ENCODE data around the gene YPEL4. TPM values are rescaled to one million over a fixed set of nuclear protein-coding genes. Genes with fewer than 3 reads are reported as not detected.
"Not testable (repeated sequence)": the region's sequence is repeated elsewhere in the genome, so short reads cannot be mapped to it uniquely, and the experiment has no call there.

YPEL4 gene
- total RNA-seq, 1 experiment from 2014 or later: not detected

DNA sequence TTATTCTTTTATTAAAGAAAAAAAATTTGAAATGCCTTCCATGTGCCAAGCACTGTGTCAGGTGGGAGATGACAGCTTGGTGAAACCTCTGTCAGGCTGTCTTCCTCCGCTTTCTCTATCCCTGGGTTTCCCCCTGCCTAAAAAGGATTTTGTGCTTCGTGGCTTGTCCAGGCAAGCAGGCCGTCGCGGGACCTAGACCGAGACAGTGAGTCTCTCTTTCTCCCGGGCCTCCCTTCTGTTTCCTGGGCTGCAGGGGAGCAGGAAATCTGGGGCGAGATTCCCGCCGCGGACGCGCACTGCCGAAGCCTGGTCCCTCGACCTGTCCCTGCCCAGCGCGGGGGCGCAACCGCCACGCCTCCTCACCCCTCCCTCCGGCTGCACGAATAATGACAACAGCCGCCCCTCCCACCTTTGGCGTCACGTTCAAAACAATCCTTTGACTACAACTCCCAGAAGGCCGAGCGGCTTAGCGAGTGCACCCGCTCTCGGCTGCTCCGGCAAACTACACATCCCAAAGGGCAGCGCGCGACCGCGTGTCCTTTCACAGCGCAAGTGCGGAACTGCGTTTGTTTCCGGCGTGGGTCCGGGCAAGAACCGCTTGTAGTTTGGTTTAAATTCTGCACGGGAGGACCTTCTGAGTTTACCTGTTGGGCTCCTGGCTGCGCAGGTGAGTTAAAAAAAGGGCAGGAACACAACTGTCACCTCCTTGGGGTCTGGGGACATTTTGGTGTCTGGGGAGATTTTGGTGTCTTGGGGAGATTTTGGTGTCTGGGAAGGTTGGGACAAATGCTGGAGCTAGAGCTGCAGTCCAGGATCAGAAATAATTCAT lies 7.7 kb upstream of the YPEL4 start, which contains the start of gene CLP1:
TSS of gene CLP1 (plus strand) at position 569 of the 829 bp plus-strand sequence. CDS start 1,715 bp downstream, outside the sequence.
- H3K9me3 ChIP-seq: no peaks in the 10 kb centered on the region
- no peaks in the 10 kb centered on the region for H3K27me3 ChIP-seq
- peak; percentile 99 for DNase-seq
- H3K36me3 ChIP-seq: peaks cover 27% of the 10 kb centered on the region
- peak within 1 kb of the TSS; percentile 82 for H3K4me3 ChIP-seq

- Histone ChIP-seq H3K27me3 (no peaks in the 10 kb centered on the region), H3K9me3 (no peaks in the 10 kb centered on the region), H3K4me3 (peak overlapping the region; percentile 82), H3K36me3 (peaks cover 23% of the 10 kb centered on the region)
- DNase-seq: no peak
Observed at GRCh38 chr11:57656885-57657193, 7.1 kb upstream of the YPEL4 start.

DNA sequence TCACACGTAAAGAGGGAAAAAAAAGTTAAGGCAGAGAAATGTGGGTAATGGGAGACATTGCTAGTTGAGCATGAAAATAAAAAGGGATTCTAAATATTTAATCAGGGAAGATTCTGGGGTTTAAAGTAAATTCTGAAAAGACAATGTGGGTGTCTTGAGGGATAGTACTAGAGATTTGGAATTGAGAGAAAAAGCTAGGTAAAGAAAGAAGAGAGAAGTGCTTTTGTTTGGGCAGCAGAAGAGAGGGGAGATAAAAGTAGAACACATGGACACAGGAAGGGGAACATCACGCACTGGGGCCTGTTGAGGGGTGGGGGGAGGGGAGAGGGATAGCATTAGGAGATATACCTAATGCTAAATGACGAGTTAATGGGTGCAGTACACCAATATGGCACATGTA lies 3.5 kb upstream of the YPEL4 start:
- no peak overlapping the region for H3K4me3 ChIP-seq

DNA sequence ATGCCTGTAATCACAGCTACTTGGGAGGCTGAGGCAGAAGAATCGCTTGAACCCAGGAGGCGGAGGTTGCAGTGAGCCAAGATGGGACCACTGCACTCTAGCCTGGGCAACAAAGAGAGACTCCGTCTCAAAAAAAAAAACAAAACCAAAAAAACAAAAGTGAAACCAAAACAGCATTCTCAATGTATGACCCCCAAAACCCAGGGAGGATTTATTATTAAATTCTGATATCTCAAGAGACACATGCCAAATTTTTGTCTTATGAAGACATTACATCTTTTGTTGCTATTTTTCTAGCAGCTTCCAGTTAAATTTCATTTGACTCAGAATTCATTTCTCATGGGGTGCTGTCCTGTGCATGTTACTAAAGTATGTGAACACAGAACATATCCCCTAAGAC lies 3.0 kb upstream of the YPEL4 start:
- no peak for DNase-seq
- Histone ChIP-seq H3K9me3 (no peaks in the 10 kb centered on the region), H3K27me3 (peaks cover 17% of the 10 kb centered on the region), H3K4me3 (no peak overlapping the region), H3K36me3 (no peaks in the 10 kb centered on the region)

More for the DNA sequence above, 3.5 kb upstream of the YPEL4 start:
- H3K9me3 ChIP-seq: no peaks in the 10 kb centered on the region
- peaks cover 12% of the 10 kb centered on the region for H3K27me3 ChIP-seq
- DNase-seq: no peak
- no peaks in the 10 kb centered on the region for H3K36me3 ChIP-seq

DNA sequence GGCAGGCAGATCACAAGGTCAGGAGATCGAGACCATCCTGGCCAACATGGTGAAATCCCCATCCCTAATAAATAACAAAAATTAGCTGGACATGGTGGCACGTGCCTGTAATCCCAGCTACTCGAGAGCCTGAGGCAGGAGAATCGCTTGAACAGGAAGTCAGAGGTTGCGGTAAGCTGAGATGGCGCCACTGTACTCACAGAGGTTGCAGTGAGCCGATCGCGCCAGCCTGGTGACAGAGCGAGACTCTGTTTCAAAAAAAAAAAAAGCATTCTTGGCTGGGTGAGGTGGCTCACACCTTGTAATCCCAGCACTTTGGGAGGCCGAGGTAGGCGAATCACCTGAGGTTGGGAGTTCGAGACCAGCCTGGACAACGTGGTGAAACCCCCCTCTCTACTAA lies 2.5 kb upstream of the YPEL4 start:
- peaks cover 21% of the 10 kb centered on the region for H3K27me3 ChIP-seq
- H3K36me3 ChIP-seq, H3K4me3 ChIP-seq, DNase-seq, H3K9me3 ChIP-seq: not testable (repeated sequence)

GRCh38 chr11:57651408-57651807 lies 1.7 kb upstream of the YPEL4 start:
- no peaks in the 10 kb centered on the region for H3K36me3 ChIP-seq
- no peak for DNase-seq
- no peaks in the 10 kb centered on the region for H3K9me3 ChIP-seq
- no peak overlapping the region for H3K4me3 ChIP-seq
- H3K27me3 ChIP-seq: peaks cover 27% of the 10 kb centered on the region

DNA sequence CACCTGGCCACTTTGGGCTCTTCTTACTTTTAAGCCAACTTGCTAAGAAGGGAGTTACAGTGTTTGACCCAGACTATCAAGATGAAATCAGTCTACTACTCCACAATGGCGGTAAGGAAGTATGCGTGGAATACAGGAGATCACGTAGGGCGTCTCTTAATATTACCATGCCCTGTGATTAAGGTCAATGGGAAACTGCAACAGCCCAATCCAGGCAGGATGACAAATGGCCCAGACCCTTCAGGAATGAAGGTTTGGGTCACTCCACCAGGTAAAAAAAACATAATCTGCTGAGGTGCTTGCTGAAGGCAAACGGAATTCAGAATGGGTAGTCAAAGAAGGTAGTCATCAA lies 1.0 kb upstream of the YPEL4 start:
- Histone ChIP-seq H3K36me3 (no peaks in the 10 kb centered on the region), H3K4me3 (no peak overlapping the region)

GRCh38 chr11:57648801-57649735 lies 644 bp downstream of the YPEL4 start:
- DNase-seq: no peak

More for the DNA sequence above, 1.0 kb upstream of the YPEL4 start:
- peaks cover 27% of the 10 kb centered on the region for H3K27me3 ChIP-seq
- DNase-seq: no peak
- H3K9me3 ChIP-seq: no peaks in the 10 kb centered on the region

DNA sequence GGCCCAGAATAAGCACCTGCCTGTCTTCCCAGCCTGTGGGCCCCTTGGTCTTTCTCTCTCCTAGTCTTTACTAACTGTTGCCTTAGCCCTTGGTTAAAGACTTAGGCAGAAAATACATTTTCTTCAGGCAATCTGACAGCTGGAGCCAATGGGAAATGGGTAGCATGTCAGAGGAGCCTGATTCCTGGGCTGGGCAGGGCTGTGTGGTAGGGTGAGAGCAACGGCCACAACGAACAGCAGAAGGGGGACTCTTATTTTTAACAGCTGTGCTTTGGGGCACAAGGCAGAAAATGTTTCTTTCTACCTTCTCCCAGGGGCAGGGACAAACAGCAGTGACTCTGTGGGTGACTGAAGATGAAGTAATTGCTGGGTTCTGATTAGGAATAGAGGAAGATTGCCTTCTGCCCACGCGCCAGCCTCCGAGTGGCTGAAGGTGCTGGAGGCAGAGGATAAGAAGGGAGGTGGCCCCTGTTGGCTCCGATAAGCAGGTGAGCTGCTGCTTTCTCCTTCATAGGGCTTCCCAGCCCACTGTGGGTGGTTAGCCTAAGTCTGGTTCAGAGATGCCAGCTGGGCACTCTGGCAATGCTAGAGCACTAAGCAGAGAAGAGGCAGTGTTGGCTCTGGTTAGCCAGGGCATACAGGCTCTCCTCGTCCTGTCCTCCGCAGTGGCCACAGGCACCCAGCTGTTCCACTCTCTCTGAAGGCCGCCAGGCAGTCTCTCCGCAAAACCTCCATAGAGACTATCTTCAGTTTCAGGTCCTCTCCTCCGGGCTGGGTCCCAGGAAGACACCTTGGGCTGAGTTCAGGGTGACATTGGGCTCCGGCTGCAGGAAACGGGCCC lies 1.5 kb downstream of the YPEL4 start:
- no peaks in the 10 kb centered on the region for H3K36me3 ChIP-seq
- H3K4me3 ChIP-seq: no peak overlapping the region
- H3K27me3 ChIP-seq: peaks cover 27% of the 10 kb centered on the region
- no peak for DNase-seq
- H3K9me3 ChIP-seq: no peaks in the 10 kb centered on the region

More at GRCh38 chr11:57648801-57649735, 644 bp downstream of the YPEL4 start:
- H3K4me3 ChIP-seq: no peak overlapping the region
- no peaks in the 10 kb centered on the region for H3K36me3 ChIP-seq
- no peaks in the 10 kb centered on the region for H3K9me3 ChIP-seq
- H3K27me3 ChIP-seq: peaks cover 27% of the 10 kb centered on the region

DNA sequence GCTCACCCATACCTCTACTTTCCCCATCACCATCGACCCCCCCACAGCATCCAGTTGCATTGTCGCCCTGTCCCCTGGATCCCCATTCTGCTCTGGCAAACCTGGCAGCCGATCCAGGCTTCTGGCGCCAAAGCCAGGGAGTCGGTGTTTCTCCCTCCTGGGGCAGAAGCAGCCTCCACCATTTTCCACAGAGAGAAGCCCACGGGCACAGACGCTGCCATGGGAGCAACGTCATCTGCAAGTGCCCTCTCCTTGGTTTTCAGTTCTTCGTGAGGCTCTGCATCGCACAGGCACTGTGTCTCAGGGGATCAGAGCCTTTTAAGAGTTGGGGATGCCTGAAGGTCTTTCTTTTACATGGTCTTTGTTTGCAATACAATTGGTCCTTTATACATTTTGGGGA lies 2.3 kb downstream of the YPEL4 start:
- Histone ChIP-seq H3K4me3 (no peak overlapping the region), H3K9me3 (no peaks in the 10 kb centered on the region), H3K27me3 (peaks cover 27% of the 10 kb centered on the region), H3K36me3 (no peaks in the 10 kb centered on the region)
- no peak for DNase-seq

DNA sequence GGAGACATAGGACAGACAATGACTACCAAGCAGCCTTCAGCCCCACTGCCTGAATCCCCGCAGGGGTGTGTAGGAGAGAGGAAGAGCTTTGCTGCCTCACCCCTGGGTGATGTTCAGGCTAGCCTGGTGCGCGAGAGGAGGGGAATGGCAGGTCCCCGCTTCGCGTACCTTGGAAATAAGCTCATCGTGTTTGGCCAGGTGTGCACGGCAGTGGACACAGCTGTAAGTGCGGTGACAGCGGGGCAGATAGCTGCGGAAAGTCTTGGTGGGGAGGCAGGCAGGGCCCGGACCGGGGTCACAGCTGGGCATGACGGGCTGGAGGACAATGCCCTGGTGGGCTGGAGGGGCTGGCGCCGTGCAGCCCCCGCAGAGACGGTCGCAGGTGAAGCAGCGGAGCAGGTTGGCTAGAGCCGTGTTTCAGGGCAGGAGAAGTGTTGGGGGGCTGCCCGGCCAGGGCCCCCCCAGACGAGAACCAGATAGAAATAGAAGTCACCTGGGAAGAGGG lies 2.9 kb downstream of the YPEL4 start:
- Histone ChIP-seq H3K4me3 (no peak overlapping the region), H3K9me3 (no peaks in the 10 kb centered on the region), H3K27me3 (peaks cover 27% of the 10 kb centered on the region), H3K36me3 (no peaks in the 10 kb centered on the region)
- DNase-seq: no peak

- no peaks in the 10 kb centered on the region for H3K9me3 ChIP-seq
- DNase-seq: no peak
- H3K4me3 ChIP-seq: no peak overlapping the region
- no peaks in the 10 kb centered on the region for H3K36me3 ChIP-seq
- peaks cover 27% of the 10 kb centered on the region for H3K27me3 ChIP-seq
Observed at GRCh38 chr11:57646194-57646798, 3.4 kb downstream of the YPEL4 start.

DNA sequence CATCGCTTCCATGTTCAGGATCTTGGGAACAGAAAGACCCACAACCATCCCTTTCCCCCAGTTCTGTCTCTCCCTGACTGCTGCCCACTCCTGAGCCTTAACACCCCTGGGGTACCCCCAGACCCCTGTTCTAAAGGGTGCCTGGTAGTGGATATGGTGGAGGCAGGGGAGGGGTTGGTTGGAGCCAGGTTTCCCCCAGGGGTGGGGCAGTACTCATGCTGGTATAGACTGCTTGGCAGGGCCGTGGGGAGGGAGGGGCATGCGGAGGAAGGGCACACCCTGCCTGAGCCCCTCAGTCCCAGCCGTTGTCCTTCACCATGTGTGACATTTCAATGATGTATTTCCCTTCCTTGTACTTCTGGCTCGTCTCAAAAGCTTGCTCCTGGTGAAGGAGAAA lies 4.0 kb downstream of the YPEL4 start:
- Histone ChIP-seq H3K27me3 (peaks cover 27% of the 10 kb centered on the region), H3K36me3 (no peaks in the 10 kb centered on the region; the same call in 1 of the 2 replicates), H3K9me3 (no peaks in the 10 kb centered on the region), H3K4me3 (no peak overlapping the region)
- no peak for DNase-seq

- H3K4me3 ChIP-seq: no peak overlapping the region
- peak; percentile 64 for DNase-seq
- peaks cover 24% of the 10 kb centered on the region for H3K27me3 ChIP-seq
- no peaks in the 10 kb centered on the region for H3K9me3 ChIP-seq
- H3K36me3 ChIP-seq: no peaks in the 10 kb centered on the region; the same call in 1 of the 2 replicates
Observed at GRCh38 chr11:57644748-57645688, 4.7 kb downstream of the YPEL4 start.

DNA sequence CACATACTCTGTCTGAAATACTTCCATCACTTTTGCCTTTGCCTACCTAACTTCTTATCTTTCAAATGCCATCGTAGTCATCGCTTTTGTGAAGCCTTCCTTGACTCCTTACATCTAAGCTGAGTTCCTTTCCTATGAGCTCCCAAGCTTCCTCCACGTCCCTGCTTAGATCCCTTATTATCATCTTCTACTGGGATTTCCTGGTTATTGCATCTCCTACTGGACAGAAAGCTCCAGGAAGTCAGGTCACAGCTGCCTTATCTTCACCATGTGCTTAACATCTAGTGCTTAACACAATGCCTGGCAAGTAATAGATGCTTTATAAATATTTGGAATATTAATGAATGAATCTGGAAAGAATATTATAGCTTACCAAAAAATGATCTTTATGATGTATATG lies 5.9 kb downstream of the YPEL4 start:
- H3K36me3 ChIP-seq: peaks cover 2% of the 10 kb centered on the region
- peaks cover 21% of the 10 kb centered on the region for H3K27me3 ChIP-seq
- DNase-seq: no peak
- H3K9me3 ChIP-seq: no peaks in the 10 kb centered on the region
- H3K4me3 ChIP-seq: no peak overlapping the region
